MM.1S (cell line): ENCODE results near the gene FOXL3.

ENCODE experiments used
- DNase-seq: peaks from one replicate; pipeline ENCODE4 v3.0.0-alpha.2; 2015
- H2AFZ ChIP-seq: fragments of 300-600 bp; sonication (generic); 2 replicates; pipeline ENCODE4 v1.6.0; 2016; ENCODE audit warnings: antibody characterized with exemption, low read length
- H3F3A ChIP-seq: fragments of 300-600 bp; sonication (generic); 2 replicates; pipeline ENCODE4 v1.6.1; 2016; ENCODE audit warnings: mild to moderate bottlenecking, antibody characterized with exemption, low read length, moderate library complexity, mixed read lengths; ENCODE audit not compliant: insufficient read depth
- H3K27ac ChIP-seq: fragments of 300-600 bp; sonication (generic); 2 replicates; pipeline ENCODE4 v1.5.1; 2016; ENCODE audit warnings: mild to moderate bottlenecking, low read length
- H3K27me3 ChIP-seq: fragments of 300-600 bp; sonication (generic); replicated peaks from 2 replicates; pipeline ENCODE4 v1.6.0; 2016; ENCODE audit warnings: low read length; ENCODE audit not compliant: insufficient read depth
- H3K36me3 ChIP-seq: fragments of 300-600 bp; sonication (generic); replicated peaks from 2 replicates; pipeline ENCODE4 v1.6.1; 2016; ENCODE audit warnings: mild to moderate bottlenecking, low read length, mixed read lengths; ENCODE audit not compliant: insufficient read depth
- H3K4me1 ChIP-seq: fragments of 300-600 bp; sonication (generic); 2 replicates; pipeline ENCODE4 v1.6.1; 2016; ENCODE audit warnings: low read length, mixed read lengths
- H3K4me2 ChIP-seq: fragments of 300-600 bp; sonication (generic); 2 replicates; pipeline ENCODE4 v1.6.0; 2016; ENCODE audit warnings: low read depth, low read length
- H3K4me3 ChIP-seq: fragments of 300-600 bp; sonication (generic); 2 replicates; pipeline ENCODE4 v1.5.1; 2016; ENCODE audit warnings: low read length, mixed read lengths
- H3K79me2 ChIP-seq: fragments of 300-600 bp; sonication (generic); 2 replicates; pipeline ENCODE4 v1.6.1; 2016; ENCODE audit warnings: mixed run types, low read length, mixed read lengths
- H3K9ac ChIP-seq: fragments of 300-600 bp; sonication (generic); 2 replicates; pipeline ENCODE4 v1.6.1; 2016; ENCODE audit warnings: low read length, mixed read lengths
- H3K9me2 ChIP-seq: fragments of 300-600 bp; sonication (generic); replicated peaks from 2 replicates; pipeline ENCODE4 v1.6.1; 2016; ENCODE audit warnings: mild to moderate bottlenecking, low read length, mixed read lengths; ENCODE audit not compliant: insufficient read depth
- H3K9me3 ChIP-seq: fragments of 300-600 bp; sonication (generic); replicated peaks from 2 replicates; pipeline ENCODE4 v1.6.1; 2016; ENCODE audit warnings: mild to moderate bottlenecking, low read length, mixed read lengths; ENCODE audit not compliant: insufficient read depth
- H4K20me1 ChIP-seq: fragments of 300-600 bp; sonication (generic); 2 replicates; pipeline ENCODE4 v1.6.1; 2016; ENCODE audit warnings: mild to moderate bottlenecking, low read length, moderate library complexity, mixed read lengths; ENCODE audit not compliant: insufficient read depth
- CTCF ChIP-seq: fragments of 300-600 bp; sonication (generic); IDR thresholded peaks from 2 replicates; pipeline ENCODE4 v1.5.1; 2016; ENCODE audit warnings: antibody characterized with exemption, low read length, mixed read lengths
- EZH2 ChIP-seq: fragments of 300-600 bp; sonication (generic); optimal IDR thresholded peaks from 2 replicates; pipeline ENCODE3; 2017; ENCODE audit warnings: low read depth, mild to moderate bottlenecking, antibody characterized with exemption, low read length, mixed read lengths
- EZH2phosphoT487 ChIP-seq: fragments of 300-600 bp; sonication (generic); IDR thresholded peaks from 2 replicates; pipeline ENCODE4 v1.6.1; 2018; ENCODE audit warnings: antibody characterized with exemption, low read length

Gene FOXL3

GRCh38 chr7:276230-276835 is 13.6 kb upstream of the FOXL3 start:
- Histone ChIP-seq H3K4me1 (no peaks in the 10 kb centered on the region), H3K4me3 (no peak overlapping the region), H4K20me1 (no peaks in the 10 kb centered on the region), H3K9me3 (no peaks in the 10 kb centered on the region), H3K36me3 (no peaks in the 10 kb centered on the region), H3K27me3 (no peaks in the 10 kb centered on the region), H2AFZ (no peak overlapping the region), H3K79me2 (no peaks in the 10 kb centered on the region), H3K9ac (no peak overlapping the region), H3K9me2 (no peaks in the 10 kb centered on the region), H3F3A (no peaks in the 10 kb centered on the region), H3K27ac (no peak overlapping the region), H3K4me2 (no peak overlapping the region)
- DNase-seq: no peak
- no peak for TF ChIP-seq EZH2
- no peak for TF ChIP-seq EZH2phosphoT487
- no peak for TF ChIP-seq CTCF

- Histone ChIP-seq H3K4me1 (no peaks in the 10 kb centered on the region), H2AFZ (no peak overlapping the region), H3K27ac (no peak overlapping the region), H3K27me3 (no peaks in the 10 kb centered on the region), H3K9me2 (no peaks in the 10 kb centered on the region), H3F3A (no peaks in the 10 kb centered on the region), H3K4me3 (no peak overlapping the region), H3K9me3 (no peaks in the 10 kb centered on the region), H3K9ac (no peak overlapping the region), H3K36me3 (no peaks in the 10 kb centered on the region), H3K4me2 (no peak overlapping the region), H3K79me2 (no peaks in the 10 kb centered on the region), H4K20me1 (no peaks in the 10 kb centered on the region)
- no peak for DNase-seq
- TF ChIP-seq CTCF: no peak
- no peak for TF ChIP-seq EZH2
- TF ChIP-seq EZH2phosphoT487: no peak
These were observed 12.7 kb upstream of the FOXL3 start for GRCh38 chr7:277228-277627.

DNA sequence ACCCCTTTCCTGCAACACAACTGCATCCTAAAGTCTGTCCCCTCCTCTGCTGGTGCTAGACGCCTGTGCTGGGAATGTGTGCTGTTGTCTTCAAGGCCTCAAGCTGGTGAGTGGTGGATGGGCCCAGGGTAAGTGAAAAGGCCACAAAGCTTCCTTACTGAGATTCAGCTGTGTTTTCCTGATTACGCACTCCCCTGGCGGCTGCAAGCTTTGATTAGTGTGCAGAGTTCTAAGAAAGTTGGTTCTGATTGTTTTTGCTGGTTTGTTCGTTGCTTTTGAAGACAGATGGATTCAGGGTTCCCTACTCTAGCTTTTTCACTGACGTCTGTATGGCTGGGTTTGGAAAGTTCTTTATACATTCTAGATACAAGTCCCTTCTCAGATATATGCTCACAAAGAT is 11.9 kb upstream of the FOXL3 start:
- Histone ChIP-seq H3K79me2 (no peaks in the 10 kb centered on the region), H3K27ac (no peak overlapping the region), H3K9ac (no peak overlapping the region), H3K4me3 (no peak overlapping the region), H4K20me1 (no peaks in the 10 kb centered on the region), H3K27me3 (no peaks in the 10 kb centered on the region), H3F3A (no peaks in the 10 kb centered on the region), H3K4me2 (no peak overlapping the region), H2AFZ (no peak overlapping the region), H3K4me1 (no peaks in the 10 kb centered on the region), H3K9me3 (no peaks in the 10 kb centered on the region), H3K9me2 (no peaks in the 10 kb centered on the region), H3K36me3 (no peaks in the 10 kb centered on the region)
- no peak for TF ChIP-seq EZH2
- TF ChIP-seq EZH2phosphoT487: no peak
- no peak for TF ChIP-seq CTCF
- DNase-seq: no peak
